Measurements from ENCODE around the gene PNP.
"Not testable (repeated sequence)": the region's sequence is repeated elsewhere in the genome, so short reads cannot be mapped to it uniquely, and the experiment has no call there.

PNP gene

DNA sequence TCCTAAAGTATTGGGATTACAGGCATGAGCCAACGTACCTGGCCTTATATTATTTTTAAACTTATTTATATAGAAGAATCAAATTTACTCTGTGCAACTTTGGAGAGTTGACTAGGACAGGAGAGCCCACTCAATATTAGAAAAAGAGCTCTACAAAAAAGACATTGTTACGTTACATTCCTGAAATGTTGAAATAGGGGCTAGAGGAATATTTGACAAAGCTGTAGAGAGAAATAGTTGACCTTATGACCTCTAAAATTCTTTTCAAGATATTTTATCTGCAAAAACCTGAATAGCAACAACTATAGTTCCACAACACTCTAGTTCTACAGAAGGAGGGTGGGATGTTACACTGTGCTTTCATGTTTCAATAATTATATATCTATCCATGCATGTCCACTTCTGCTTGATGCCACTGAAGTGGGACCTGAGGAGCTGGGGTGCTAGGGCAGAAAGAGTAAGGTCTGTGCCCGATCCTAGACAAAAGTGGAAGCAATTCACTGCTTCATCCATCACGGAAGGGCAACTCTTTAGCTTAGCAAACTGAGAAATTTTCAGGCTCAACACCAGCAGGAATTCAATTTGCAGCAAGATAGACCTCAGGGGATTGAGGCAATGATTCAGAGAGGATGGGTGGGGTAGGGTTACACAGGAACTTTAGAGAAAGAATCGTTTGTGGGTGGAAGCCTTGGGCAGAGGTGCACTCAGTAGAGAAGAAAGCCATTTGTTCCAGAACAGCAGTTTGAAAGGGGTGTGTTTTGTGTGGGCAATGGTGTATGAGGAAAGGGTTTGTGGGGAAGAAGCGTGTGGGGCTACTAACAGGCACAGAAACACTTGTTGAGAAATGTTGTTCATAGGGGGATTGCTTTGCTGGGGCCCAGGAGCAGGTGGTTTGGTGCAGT is 20.1 kb downstream of the PNP start:
- no peak for DNase-seq (ENCODE audit: low spot score)

- DNase-seq (ENCODE audit: low spot score), result no peak
Measured at GRCh38 chr14:20490563-20490962, 21.4 kb downstream of the PNP start.

- DNase-seq (ENCODE audit: low spot score), result no peak
Measured at GRCh38 chr14:20492486-20492885, 23.3 kb downstream of the PNP start.

- DNase-seq (ENCODE audit: low spot score), result no peak
Measured at GRCh38 chr14:20493634-20494033, 24.4 kb downstream of the PNP start.

GRCh38 chr14:20494935-20495766 is 25.9 kb downstream of the PNP start:
- no peak for DNase-seq (ENCODE audit: low spot score)

- no peak for DNase-seq (ENCODE audit: low spot score)
Measured at GRCh38 chr14:20498622-20499021, 29.4 kb downstream of the PNP start.

GRCh38 chr14:20499108-20499507 is 29.9 kb downstream of the PNP start:
- no peak for DNase-seq (ENCODE audit: low spot score)

- DNase-seq (ENCODE audit: low spot score), result no peak
Measured at GRCh38 chr14:20499881-20500280, 30.7 kb downstream of the PNP start.

DNA sequence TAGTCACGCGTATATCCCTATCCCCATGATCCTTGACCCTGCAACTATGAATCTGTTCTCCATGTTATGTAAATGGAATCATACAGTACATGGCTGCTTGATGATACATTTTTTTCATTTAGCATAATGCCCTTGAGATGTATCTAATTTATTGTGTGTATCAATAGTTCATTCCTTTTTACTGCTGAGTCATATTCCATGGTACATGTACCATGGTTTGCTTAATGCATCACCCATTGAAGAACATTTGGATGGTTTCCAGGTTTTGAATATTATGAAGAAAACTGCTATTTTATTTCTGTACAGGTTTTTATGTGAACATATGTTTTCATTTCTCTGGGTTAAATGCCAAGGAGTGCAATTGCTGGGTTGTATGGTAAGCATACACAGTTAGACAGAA is 32.1 kb downstream of the PNP start:
- no peak for DNase-seq (ENCODE audit: low spot score)

GRCh38 chr14:20503898-20504297 is 34.7 kb downstream of the PNP start:
- DNase-seq (ENCODE audit: low spot score), result no peak

DNA sequence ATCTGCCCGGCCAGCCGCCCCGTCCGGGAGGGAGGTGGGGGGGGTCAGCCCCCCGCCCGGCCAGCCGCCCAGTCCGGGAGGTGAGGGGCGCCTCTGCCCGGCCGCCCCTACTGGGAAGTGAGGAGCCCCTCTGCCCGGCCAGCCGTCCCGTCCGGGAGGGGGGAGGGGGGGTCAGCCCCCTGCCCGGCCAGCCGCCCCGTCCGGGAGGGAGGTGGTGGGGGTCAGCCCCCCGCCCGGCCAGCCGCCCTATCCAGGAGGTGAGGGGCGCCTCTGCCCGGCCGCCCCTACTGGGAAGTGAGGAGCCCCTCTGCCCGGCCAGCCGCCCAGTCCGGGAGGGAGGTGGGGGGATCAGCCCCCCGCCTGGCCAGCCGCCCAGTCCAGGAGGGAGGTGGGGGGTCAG is 37.1 kb downstream of the PNP start:
- DNase-seq (ENCODE audit: low spot score), result not testable (repeated sequence)

DNA sequence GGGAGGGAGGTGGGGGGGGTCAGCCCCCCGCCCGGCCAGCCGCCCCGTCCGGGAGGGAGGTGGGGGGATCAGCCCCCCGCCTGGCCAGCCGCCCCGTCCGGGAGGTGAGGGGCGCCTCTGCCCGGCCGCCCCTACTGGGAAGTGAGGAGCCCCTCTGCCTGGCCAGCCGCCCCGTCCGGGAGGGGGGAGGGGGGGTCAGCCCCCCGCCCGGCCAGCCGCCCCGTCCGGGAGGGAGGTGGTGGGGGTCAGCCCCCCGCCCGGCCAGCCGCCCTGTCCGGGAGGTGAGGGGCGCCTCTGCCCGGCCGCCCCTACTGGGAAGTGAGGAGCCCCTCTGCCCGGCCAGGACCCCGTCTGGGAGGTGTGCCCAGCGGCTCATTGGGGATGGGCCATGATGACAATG is 37.5 kb downstream of the PNP start:
- DNase-seq (ENCODE audit: low spot score), result not testable (repeated sequence)

DNA sequence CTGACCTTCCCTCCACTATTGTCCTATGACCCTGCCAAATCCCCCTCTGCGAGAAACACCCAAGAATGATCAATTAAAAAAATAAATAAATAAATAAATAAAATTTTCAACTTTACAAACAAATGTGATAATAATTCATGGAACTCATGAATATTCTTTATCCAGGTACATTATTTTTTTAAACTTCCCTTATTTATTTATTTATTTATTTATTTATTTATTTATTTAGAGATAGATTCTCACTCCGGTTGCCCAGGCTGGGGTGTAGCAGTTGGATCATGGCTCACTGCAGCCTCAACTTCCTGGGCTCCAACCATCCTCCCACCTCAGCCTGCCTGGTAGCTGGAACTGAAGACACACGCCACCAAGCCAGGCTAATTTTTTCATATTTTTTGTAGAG is 38.3 kb downstream of the PNP start:
- not testable (repeated sequence) for DNase-seq (ENCODE audit: low spot score)

DNA sequence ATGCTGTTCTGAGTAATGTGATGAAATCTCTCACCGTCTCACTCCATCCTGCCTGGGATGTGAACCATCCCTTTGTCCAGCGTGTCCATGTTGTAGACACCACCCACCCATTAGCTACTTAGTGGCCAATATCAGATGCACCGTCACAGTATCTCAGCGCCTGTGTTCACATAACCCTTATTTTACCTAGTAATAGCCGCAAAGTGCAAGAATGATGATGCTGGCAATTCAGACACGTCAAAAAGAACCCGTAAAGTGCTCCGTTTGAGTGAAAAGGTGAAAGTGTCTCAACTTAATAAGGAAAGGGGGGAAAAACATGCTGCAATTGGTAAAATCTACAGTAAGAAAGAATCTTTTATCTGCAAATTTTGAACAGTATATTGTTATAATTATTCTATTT is 39.2 kb downstream of the PNP start:
- DNase-seq (ENCODE audit: low spot score), result no peak

- no peak for DNase-seq (ENCODE audit: low spot score)
Measured at GRCh38 chr14:20512177-20512905, 43.1 kb downstream of the PNP start.

DNA sequence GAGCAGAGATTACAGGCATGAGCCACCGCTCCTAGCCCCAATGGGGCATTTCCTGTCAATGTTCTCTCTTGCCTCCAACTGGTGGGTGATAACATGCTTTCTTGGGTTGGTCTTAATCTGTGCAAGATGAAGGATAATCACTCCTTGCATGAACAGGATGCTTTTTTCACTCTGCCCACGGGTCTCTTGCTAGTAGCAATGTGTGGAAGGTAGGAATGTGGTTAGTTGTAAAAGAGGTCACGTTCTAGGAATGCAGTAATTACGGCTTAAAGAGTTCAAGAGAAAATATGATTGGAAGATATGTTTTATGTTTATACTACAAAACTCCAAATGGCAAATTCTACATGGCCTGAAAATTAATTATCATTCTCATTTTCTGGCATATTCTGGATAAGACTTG is 46.6 kb downstream of the PNP start:
- no peak for DNase-seq (ENCODE audit: low spot score)

GRCh38 chr14:20516921-20517320 is 47.7 kb downstream of the PNP start:
- no peak for DNase-seq (ENCODE audit: low spot score)

GRCh38 chr14:20522332-20522731 is 53.1 kb downstream of the PNP start:
- DNase-seq (ENCODE audit: low spot score), result no peak

DNA sequence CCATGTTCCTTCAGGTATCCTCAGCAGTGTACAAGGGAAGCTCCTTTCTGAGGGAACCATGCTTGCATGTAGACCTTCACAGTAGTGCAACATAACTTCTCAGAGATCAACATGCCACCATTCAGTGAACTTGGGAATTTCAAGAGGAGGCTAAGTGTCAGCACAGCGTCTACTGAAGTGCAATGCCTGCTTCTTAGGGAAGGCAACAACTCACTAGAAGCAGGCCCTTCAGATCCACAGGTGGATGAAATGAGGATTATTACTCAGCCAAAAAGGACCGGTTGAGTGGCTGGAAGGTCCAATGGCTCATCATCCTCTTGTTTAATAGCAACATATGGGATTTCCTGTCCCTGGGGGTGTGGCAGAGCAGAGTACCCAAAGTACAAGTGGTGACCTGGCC is 54.8 kb downstream of the PNP start:
- DNase-seq (ENCODE audit: low spot score), result no peak

Data from SK-N-DZ (cell line).